ENCODE measurements around the gene FOXA2. TPM values are rescaled to one million over a fixed set of nuclear protein-coding genes. Genes with fewer than 3 reads are reported as not detected.
A peak's percentile ranks its signal among the peaks of the same experiment; 100 is the strongest.

Gene FOXA2
- total and polyA plus RNA-seq, 2 of the 13 experiments (the other 11 are each of a cell fraction or from before 2014, with no cell fraction given) = 8.8 to 12.2 TPM

DNA sequence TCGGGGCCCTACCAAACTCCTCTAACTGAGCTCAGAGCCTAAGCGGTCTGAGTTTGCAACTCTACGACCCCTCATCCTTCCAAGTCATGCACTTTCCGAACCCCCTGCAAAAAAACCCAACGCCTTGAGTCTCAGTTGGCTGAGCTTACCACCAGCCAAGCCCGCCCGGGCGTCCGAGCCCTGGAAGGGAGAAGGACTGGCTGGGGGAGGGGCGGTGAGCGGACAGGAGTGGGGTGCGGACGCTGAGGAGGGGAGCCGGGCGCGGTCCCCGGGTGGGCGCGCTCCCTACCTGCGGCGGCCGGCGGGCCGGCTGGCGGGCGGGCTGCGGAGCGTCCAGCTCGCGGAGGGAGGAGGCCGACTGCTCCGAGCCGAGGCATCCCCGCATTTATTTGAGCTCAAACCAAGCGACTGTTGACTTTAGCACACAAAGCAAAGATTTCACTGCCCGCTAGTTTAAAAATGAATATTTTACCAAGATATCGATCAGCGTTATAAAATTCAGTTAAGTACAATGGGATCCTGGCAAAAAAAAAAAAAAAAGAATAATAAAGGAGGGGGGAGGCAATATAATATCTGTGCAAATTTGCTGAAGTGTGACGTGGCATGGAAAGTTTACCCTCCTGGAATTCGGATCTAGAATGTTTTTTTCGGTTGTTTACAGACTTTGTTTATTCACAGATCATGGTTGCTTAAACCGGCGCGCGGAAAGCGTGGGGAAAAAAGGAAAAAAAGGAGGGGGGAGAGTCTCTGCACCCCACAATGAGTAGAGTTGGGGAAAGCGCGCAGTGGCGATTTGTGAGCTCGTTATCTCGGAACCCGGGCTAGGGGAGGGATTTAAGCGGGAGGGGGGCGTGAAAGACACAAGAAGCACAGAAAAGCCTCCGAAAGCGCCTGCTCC lies 5.9 kb downstream of the FOXA2 start (continued):
- TF ChIP-seq KIAA2018 (CRISPR knock-in tag; IDR thresholded peaks at IDR 0.05; ENCODE audit: borderline replicate concordance) (no peak), THYN1 (CRISPR knock-in tag; IDR thresholded peaks at IDR 0.05; ENCODE audit: borderline replicate concordance, low read depth) (peak; percentile 73; the same call in 1 of the 2 replicates), TARDBP (CRISPR knock-in tag; IDR thresholded peaks at IDR 0.05) (peak; percentile 43; the same call in 1 of the 2 replicates), RFXAP (CRISPR knock-in tag; IDR thresholded peaks at IDR 0.05; ENCODE audit: borderline replicate concordance) (peak; percentile 72; the same call in 1 of the 2 replicates), KLF15 (CRISPR knock-in tag; IDR thresholded peaks at IDR 0.05; ENCODE audit: borderline replicate concordance) (no peak), MEIS1 (CRISPR knock-in tag; IDR thresholded peaks at IDR 0.05; ENCODE audit: borderline replicate concordance) (no peak), CEBPG (CRISPR knock-in tag; IDR thresholded peaks at IDR 0.05) (peak; percentile 42; the same call in 1 of the 2 replicates), ZSCAN20 (CRISPR knock-in tag; IDR thresholded peaks at IDR 0.05; ENCODE audit: borderline replicate concordance) (peak; percentile 96; the same call in 1 of the 2 replicates), ZKSCAN8 (CRISPR knock-in tag; IDR thresholded peaks at IDR 0.05; ENCODE audit: borderline replicate concordance) (peak; percentile 31; the same call in 1 of the 2 replicates), ZNF446 (CRISPR knock-in tag; IDR thresholded peaks at IDR 0.05) (peak; percentile 51; the same call in 1 of the 2 replicates), MLLT10 (CRISPR knock-in tag; IDR thresholded peaks at IDR 0.05) (no peak)
- TF ChIP-seq, protein P1, sequence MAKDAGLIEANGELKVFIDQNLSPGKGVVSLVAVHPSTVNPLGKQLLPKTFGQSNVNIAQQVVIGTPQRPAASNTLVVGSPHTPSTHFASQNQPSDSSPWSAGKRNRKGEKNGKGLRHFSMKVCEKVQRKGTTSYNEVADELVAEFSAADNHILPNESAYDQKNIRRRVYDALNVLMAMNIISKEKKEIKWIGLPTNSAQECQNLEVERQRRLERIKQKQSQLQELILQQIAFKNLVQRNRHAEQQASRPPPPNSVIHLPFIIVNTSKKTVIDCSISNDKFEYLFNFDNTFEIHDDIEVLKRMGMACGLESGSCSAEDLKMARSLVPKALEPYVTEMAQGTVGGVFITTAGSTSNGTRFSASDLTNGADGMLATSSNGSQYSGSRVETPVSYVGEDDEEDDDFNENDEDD (CRISPR knock-in tag; IDR thresholded peaks at IDR 0.05; ENCODE audit: borderline replicate concordance) = 0 out of 2 replicates have a peak, but pooled peaks have one; percentile 12
- TF ChIP-seq, protein P2, sequence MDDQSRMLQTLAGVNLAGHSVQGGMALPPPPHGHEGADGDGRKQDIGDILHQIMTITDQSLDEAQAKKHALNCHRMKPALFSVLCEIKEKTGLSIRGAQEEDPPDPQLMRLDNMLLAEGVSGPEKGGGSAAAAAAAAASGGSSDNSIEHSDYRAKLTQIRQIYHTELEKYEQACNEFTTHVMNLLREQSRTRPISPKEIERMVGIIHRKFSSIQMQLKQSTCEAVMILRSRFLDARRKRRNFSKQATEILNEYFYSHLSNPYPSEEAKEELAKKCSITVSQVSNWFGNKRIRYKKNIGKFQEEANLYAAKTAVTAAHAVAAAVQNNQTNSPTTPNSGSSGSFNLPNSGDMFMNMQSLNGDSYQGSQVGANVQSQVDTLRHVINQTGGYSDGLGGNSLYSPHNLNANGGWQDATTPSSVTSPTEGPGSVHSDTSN (CRISPR knock-in tag; IDR thresholded peaks at IDR 0.05; ENCODE audit: borderline replicate concordance) = no peak
- TF ChIP-seq, protein P3, sequence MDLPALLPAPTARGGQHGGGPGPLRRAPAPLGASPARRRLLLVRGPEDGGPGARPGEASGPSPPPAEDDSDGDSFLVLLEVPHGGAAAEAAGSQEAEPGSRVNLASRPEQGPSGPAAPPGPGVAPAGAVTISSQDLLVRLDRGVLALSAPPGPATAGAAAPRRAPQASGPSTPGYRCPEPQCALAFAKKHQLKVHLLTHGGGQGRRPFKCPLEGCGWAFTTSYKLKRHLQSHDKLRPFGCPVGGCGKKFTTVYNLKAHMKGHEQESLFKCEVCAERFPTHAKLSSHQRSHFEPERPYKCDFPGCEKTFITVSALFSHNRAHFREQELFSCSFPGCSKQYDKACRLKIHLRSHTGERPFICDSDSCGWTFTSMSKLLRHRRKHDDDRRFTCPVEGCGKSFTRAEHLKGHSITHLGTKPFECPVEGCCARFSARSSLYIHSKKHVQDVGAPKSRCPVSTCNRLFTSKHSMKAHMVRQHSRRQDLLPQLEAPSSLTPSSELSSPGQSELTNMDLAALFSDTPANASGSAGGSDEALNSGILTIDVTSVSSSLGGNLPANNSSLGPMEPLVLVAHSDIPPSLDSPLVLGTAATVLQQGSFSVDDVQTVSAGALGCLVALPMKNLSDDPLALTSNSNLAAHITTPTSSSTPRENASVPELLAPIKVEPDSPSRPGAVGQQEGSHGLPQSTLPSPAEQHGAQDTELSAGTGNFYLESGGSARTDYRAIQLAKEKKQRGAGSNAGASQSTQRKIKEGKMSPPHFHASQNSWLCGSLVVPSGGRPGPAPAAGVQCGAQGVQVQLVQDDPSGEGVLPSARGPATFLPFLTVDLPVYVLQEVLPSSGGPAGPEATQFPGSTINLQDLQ (CRISPR knock-in tag; IDR thresholded peaks at IDR 0.05) = no peak
